Measurements from ENCODE around the gene CAMK1G. TPM values are rescaled to one million over a fixed set of nuclear protein-coding genes. Genes with fewer than 3 reads are reported as not detected.

Gene CAMK1G
- total RNA-seq, 2 donors from 2014 or later, result 0.18 to 1.6 TPM

DNA sequence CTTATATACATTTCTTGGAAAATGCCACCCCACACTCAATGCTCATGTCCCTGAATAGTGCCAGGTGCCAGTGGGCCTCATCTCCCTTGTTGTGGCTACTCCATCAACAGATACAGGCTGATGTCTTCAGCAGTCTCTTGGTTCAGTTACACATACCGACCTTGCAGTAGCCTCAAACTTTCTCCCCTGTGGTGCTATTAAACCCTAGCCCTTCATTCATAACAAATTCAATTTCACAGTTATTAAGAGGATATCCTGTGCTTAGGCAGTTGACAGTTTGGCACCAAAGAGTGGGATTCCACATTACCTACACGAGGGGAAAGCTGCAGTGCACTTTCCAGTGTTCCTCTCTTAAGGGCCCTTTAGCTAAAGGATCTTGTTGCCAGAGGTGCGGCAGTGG is 35.9 kb upstream of the CAMK1G start:
- H3K9me3 ChIP-seq, result no peaks in the 10 kb centered on the region
- WGBS, result 54% methylated on average over 3 of the region's 3 CpGs
- no peak for DNase-seq (ENCODE audit: low spot score)
- no peak overlapping the region for H3K27ac ChIP-seq
- intact Hi-C loops (cut with DNase I), result no loop called here
- H3K36me3 ChIP-seq, result no peaks in the 10 kb centered on the region
- no peaks in the 10 kb centered on the region for H3K27me3 ChIP-seq (replicated peaks; ENCODE audit: insufficient read depth)
- H3K4me3 ChIP-seq, result no peak overlapping the region
- no peaks in the 10 kb centered on the region for H3K4me1 ChIP-seq (replicated peaks)
- TF ChIP-seq, protein P1, sequence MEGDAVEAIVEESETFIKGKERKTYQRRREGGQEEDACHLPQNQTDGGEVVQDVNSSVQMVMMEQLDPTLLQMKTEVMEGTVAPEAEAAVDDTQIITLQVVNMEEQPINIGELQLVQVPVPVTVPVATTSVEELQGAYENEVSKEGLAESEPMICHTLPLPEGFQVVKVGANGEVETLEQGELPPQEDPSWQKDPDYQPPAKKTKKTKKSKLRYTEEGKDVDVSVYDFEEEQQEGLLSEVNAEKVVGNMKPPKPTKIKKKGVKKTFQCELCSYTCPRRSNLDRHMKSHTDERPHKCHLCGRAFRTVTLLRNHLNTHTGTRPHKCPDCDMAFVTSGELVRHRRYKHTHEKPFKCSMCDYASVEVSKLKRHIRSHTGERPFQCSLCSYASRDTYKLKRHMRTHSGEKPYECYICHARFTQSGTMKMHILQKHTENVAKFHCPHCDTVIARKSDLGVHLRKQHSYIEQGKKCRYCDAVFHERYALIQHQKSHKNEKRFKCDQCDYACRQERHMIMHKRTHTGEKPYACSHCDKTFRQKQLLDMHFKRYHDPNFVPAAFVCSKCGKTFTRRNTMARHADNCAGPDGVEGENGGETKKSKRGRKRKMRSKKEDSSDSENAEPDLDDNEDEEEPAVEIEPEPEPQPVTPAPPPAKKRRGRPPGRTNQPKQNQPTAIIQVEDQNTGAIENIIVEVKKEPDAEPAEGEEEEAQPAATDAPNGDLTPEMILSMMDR (IDR thresholded peaks at IDR 0.05), result no peak
- TF ChIP-seq POLR2AphosphoS5 (IDR thresholded peaks at IDR 0.05) (no peak), POLR2A (IDR thresholded peaks at IDR 0.05) (no peak)

DNA sequence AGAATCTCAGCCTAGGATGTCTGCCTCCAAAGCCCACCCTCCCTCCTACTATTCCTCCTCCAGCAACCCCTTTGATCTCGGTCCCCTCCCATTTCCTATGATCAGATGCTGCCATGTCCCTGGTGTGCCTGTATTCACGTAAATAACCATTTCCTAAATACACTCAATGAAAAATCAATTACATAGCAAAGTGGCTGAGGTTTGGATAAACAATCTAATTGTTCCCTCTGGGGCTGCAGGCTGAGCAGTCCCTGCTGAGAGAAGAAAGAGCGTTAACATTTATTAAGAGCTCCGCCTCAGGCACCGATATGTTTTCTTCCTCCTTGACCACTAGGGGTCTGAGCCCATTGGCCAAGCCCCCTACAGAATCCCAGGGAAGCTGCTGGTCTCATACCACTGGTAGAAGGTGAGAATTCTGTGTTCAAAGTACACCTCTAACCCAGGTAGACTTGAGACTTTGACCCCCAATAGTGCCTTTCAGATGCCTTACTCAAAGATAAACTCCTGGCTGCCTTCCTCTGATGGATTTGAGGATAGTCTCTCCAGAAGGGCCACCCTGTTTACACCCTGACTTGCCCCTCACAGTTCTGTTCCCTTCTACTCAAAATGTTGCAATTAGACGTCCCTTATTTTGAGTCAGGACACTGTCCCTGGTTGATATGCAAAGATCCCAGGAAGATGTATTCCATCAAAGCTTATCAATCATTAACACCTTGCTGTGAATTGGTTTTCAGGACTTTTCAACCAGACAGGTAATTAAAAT is 33.9 kb upstream of the CAMK1G start:
- no peaks in the 10 kb centered on the region for H3K4me1 ChIP-seq (replicated peaks)
- DNase-seq (ENCODE audit: low spot score), result no peak
- H3K27ac ChIP-seq, result no peak overlapping the region
- 44% methylated on average over 6 of the region's 6 CpGs for WGBS
- H3K27me3 ChIP-seq (replicated peaks; ENCODE audit: insufficient read depth), result no peaks in the 10 kb centered on the region
- TF ChIP-seq POLR2A (IDR thresholded peaks at IDR 0.05) (no peak), POLR2AphosphoS5 (IDR thresholded peaks at IDR 0.05) (no peak)
- TF ChIP-seq, protein P1 (IDR thresholded peaks at IDR 0.05), result no peak
- intact Hi-C loops (cut with DNase I), result no loop called here
- no peak overlapping the region for H3K4me3 ChIP-seq
- no peaks in the 10 kb centered on the region for H3K36me3 ChIP-seq
- H3K9me3 ChIP-seq, result no peaks in the 10 kb centered on the region

DNA sequence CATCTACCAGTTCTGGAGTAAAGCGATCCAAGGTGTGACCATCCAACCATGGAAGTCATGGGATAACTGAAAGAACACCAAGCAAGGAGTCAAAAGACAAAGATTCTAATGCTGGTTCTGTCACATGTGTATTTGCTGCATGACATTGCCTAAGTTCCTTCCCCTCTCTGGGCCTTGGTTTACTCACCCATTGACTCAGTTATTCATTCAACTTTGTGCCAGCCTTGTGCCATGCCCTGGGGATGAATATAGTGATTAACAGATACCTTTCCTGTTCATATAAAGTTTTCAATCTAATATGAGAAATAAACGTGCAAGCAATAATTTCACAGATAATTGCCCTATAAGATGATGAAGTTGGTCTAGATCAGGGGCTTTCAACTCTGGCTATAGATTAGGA is 33.0 kb upstream of the CAMK1G start:
- DNase-seq (ENCODE audit: low spot score), result no peak
- WGBS, result 92% methylated on average over 2 of the region's 2 CpGs
- no peaks in the 10 kb centered on the region for H3K4me1 ChIP-seq (replicated peaks)
- no peaks in the 10 kb centered on the region for H3K36me3 ChIP-seq
- H3K27me3 ChIP-seq (replicated peaks; ENCODE audit: insufficient read depth), result no peaks in the 10 kb centered on the region
- intact Hi-C loops (cut with DNase I), result no loop called here
- no peaks in the 10 kb centered on the region for H3K9me3 ChIP-seq
- no peak overlapping the region for H3K27ac ChIP-seq
- no peak overlapping the region for H3K4me3 ChIP-seq
- TF ChIP-seq POLR2A (IDR thresholded peaks at IDR 0.05), result no peak
- no peak for TF ChIP-seq POLR2AphosphoS5 (IDR thresholded peaks at IDR 0.05)
- TF ChIP-seq, protein P1 (IDR thresholded peaks at IDR 0.05), result no peak

DNA sequence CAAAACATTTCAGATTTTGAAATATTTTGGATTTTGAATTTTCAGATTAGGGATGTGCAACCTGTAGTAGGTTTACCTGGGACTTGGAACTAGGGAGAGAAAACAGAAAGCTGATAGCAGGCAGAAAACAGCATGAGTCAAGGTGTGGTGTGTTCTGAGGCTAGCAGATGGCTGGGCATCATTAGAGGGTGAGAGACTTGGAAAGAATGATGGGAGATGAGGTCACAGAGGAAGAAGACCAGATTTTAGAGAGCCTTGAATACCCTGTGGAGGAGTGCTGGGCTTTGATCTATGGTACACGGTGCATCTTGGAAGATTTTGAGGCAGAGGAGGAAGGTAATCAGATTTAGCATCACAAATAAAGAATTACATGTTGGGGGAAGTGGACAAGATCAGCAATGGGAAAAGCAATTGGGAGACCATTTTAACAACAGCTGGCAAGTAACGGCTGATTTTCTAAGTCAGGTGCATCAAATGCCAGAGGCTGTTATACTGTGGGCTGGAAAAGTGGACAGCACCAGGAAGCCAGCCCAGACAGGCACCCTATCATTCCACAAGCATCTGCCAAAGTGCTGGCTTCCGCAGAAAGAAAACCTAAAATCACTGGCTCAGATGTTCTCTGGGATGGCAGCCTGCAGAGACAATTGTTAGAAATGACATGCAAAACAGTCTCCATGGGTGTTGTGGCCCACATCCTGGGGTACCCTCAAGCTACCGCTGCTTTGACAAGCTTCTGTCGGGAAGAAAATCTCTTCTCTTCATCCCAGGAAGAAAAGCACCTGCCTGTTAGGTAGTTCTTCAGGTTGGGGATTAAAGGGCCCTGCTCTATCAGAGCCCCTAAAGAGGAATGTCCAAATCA is 30.9 kb upstream of the CAMK1G start:
- no peak overlapping the region for H3K4me3 ChIP-seq
- no peak for DNase-seq (ENCODE audit: low spot score)
- H3K9me3 ChIP-seq, result no peaks in the 10 kb centered on the region
- H3K36me3 ChIP-seq, result no peaks in the 10 kb centered on the region
- intact Hi-C loops (cut with DNase I), result no loop called here
- H3K27ac ChIP-seq, result no peak overlapping the region
- H3K4me1 ChIP-seq (replicated peaks), result no peaks in the 10 kb centered on the region
- 36% methylated on average over 5 of the region's 5 CpGs for WGBS
- no peak for TF ChIP-seq POLR2A (IDR thresholded peaks at IDR 0.05)
- TF ChIP-seq POLR2AphosphoS5 (IDR thresholded peaks at IDR 0.05), result no peak
- TF ChIP-seq, protein P1 (IDR thresholded peaks at IDR 0.05), result no peak
- no peaks in the 10 kb centered on the region for H3K27me3 ChIP-seq (replicated peaks; ENCODE audit: insufficient read depth)

Data from prostate gland (tissue), 2 donors.